Neural crest cell (in vitro differentiated cells): Measurements from ENCODE around the gene FAM170B. TPM values are rescaled to one million over a fixed set of nuclear protein-coding genes. Genes with fewer than 3 reads are reported as not detected.

Experiments
- DNase-seq: peaks from one replicate; pipeline ENCODE4 v3.0.0; 2021; ENCODE audit warnings: low read depth, mixed read lengths, low spot score
- H3K27ac Mint-ChIP-seq: one replicate; pipeline ENCODE4 v1.8.0; 2021; ENCODE audit warnings: mild to moderate bottlenecking, mixed read lengths; ENCODE audit not compliant: unreplicated experiment
- H3K27me3 Mint-ChIP-seq: 2 replicates; pipeline ENCODE4 v1.8.0; 2021; ENCODE audit warnings: low read depth, mild to moderate bottlenecking, mixed read lengths
- H3K36me3 Mint-ChIP-seq: 2 replicates; pipeline ENCODE4 v1.8.0; 2021; ENCODE audit warnings: low read depth, mild to moderate bottlenecking, mixed read lengths
- H3K4me1 Mint-ChIP-seq: 2 replicates; pipeline ENCODE4 v1.8.0; 2021; ENCODE audit warnings: mixed read lengths
- H3K4me3 Mint-ChIP-seq: one replicate; pipeline ENCODE4 v1.8.0; 2021; ENCODE audit warnings: mild to moderate bottlenecking, mixed read lengths
- H3K9me3 Mint-ChIP-seq: 2 replicates; pipeline ENCODE4 v1.8.0; 2021; ENCODE audit warnings: mixed read lengths
- total RNA-seq: library from RNA; stranded (reverse); gene quantifications from 2 replicates; pipeline ENCODE4 v1.2.1, GENCODE V29; 2021
- TF ChIP-seq, protein P1 (sequence below): fragments of 200-600 bp; sonication (generic); conservative IDR thresholded peaks from 2 replicates; pipeline ENCODE4 v1.5.0; 2021; ENCODE audit warnings: antibody characterized with exemption, mild to moderate bottlenecking

FAM170B gene
- total RNA-seq, 1 donor from 2014 or later: not detected

DNA sequence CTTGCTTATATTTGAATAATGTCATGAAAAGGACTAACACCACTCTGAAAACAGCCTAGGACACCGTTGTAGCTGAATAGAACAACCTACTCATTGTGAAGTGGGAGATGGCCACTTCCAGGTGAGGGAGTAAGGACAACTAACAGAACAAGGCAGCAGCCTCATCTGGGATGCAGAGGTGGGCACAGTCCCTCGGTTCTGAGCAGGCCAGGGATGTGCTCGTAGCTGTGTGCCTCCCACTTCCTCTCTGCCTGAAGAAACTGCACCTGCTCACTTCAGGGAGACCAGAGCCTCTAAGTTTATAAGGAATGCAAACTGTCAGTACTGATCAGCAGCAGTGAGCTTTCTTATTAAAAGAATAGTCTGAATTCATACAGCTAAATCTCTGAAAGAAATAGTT, 21.0 kb downstream of the FAM170B start:
- Mint-ChIP-seq H3K27me3 (no peaks in the 10 kb centered on the region), H3K4me3 (no peak overlapping the region), H3K4me1 (peaks cover 20% of the 10 kb centered on the region), H3K36me3 (no peaks in the 10 kb centered on the region), H3K9me3 (no peaks in the 10 kb centered on the region), H3K27ac (no peak overlapping the region)
- no peak for DNase-seq
- TF ChIP-seq, protein P1, sequence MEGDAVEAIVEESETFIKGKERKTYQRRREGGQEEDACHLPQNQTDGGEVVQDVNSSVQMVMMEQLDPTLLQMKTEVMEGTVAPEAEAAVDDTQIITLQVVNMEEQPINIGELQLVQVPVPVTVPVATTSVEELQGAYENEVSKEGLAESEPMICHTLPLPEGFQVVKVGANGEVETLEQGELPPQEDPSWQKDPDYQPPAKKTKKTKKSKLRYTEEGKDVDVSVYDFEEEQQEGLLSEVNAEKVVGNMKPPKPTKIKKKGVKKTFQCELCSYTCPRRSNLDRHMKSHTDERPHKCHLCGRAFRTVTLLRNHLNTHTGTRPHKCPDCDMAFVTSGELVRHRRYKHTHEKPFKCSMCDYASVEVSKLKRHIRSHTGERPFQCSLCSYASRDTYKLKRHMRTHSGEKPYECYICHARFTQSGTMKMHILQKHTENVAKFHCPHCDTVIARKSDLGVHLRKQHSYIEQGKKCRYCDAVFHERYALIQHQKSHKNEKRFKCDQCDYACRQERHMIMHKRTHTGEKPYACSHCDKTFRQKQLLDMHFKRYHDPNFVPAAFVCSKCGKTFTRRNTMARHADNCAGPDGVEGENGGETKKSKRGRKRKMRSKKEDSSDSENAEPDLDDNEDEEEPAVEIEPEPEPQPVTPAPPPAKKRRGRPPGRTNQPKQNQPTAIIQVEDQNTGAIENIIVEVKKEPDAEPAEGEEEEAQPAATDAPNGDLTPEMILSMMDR: no peak

DNA sequence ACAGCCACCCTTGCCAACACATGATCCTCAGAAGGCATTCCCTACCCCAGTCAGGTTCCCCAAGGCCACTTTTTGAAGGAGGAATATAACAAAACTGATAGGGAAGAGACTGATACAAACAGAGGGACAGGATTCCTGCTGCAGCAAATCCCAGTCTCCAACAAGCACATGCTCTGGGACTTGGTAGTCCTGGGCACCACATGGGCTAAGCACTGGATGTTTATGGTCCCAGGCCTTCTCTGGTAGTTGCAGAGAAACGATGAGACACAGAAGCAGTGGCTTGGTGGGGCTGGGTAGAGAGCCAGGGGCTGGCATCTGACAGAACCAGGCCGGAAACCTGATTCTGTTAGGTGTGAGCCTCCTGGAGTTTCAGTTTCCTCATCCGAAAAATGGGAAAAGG, 21.7 kb downstream of the FAM170B start:
- Mint-ChIP-seq H3K9me3 (no peaks in the 10 kb centered on the region), H3K27ac (no peak overlapping the region), H3K36me3 (no peaks in the 10 kb centered on the region), H3K4me1 (peaks cover 15% of the 10 kb centered on the region), H3K4me3 (peak overlapping the region; percentile 2), H3K27me3 (no peaks in the 10 kb centered on the region)
- TF ChIP-seq, protein P1: no peak
- no peak for DNase-seq

DNA sequence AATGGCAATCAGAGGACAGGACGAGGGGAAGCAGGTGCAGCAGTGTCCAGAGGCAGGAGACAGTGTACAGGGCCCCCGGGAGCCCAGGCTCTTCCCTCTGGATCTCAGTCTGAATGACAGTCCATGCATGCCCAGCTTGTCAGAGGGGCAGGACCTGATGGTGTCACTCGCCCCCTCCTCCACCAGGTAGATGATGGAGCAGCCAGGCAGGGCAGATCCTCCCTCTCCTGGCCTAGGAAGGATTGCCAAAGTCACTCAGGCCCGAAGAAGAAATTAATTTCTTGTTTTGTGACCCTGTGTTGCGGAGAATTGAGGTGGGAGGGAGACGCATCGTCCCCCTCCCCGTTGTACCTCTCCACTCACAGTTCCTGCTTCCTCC, 22.5 kb downstream of the FAM170B start:
- Mint-ChIP-seq H3K27me3 (no peaks in the 10 kb centered on the region), H3K36me3 (no peaks in the 10 kb centered on the region), H3K27ac (no peak overlapping the region), H3K4me1 (peaks cover 15% of the 10 kb centered on the region), H3K9me3 (no peaks in the 10 kb centered on the region), H3K4me3 (peak overlapping the region; percentile 2)
- TF ChIP-seq, protein P1: no peak
- DNase-seq: no peak

DNA sequence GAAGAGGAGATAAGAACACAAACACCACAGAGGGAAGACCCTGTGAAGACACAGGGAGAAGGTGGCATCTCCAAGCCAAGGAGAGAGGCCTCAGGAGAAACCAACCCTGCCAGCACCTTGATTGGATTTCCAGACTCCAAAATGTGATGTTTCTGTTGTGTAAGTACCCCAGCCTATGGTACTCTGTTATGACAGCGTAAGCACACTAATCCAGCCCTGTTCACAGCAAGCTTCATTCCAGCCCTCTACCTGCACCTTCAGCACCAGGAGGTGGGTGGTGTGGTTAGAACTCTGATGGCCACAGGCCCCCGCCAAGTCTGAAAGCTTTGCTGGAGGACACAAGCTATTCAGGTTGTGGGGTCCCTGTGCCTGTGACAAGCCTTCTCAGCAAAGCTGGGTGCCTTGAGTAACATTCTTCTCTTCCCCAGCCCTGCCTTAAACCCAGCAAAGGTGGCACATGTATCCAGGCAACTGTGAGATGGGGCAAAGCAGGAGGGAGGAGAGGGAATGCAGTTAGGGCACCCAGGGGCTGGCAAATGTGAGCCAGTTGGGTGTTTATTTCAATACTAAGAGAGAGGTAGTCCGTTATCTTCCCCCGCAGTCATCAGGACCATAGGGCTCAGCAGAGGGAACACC, 23.0 kb downstream of the FAM170B start:
- no peak overlapping the region for H3K4me3 Mint-ChIP-seq
- no peak for DNase-seq

DNA sequence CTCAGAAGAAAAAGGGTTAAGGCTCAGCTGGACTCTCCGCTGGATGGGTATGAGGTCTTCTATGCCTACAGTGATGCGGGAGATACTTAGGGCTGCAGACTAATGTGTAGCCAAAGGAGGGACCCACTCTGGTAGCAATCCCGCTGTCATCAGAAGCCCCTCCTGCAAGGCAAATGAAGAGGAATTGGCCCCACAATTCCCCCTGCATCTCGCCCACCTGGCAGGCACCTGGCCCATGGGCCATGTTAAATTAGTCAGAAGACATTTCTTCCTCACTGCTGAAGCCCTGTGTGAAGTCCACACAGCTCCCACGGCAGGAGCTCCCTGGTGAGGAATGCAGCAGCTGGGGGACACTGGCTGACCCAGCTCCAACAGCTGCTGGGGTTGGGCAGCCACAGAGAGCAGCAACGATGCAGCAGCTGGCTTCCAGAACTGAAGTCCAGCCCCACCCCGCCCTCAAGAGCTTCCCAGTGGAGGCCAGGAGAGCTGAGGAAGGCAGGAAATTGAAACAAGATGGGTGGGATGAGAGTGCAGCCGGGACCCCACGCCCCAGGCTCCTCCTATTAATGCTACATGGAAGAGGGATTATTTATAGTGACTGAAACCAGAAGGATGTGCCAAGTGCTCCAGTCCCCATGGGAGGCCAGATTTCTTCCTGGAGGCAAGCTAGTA, 24.0 kb downstream of the FAM170B start:
- TF ChIP-seq, protein P1: no peak

More for the DNA sequence above, 23.0 kb downstream of the FAM170B start:
- Mint-ChIP-seq H3K36me3 (no peaks in the 10 kb centered on the region), H3K27me3 (no peaks in the 10 kb centered on the region), H3K9me3 (no peaks in the 10 kb centered on the region), H3K27ac (no peak overlapping the region), H3K4me1 (peaks cover 15% of the 10 kb centered on the region)
- TF ChIP-seq, protein P1: no peak

More for the DNA sequence above, 24.0 kb downstream of the FAM170B start:
- Mint-ChIP-seq H3K4me3 (no peak overlapping the region), H3K4me1 (peaks cover 14% of the 10 kb centered on the region), H3K27ac (no peak overlapping the region), H3K36me3 (no peaks in the 10 kb centered on the region), H3K27me3 (no peaks in the 10 kb centered on the region), H3K9me3 (no peaks in the 10 kb centered on the region)
- DNase-seq: no peak
